CD4-positive, alpha-beta T cell treated with Interleukin-4 for 1 hour (primary cell): Measurements from ENCODE around the gene ADGRL1.
"Not testable (repeated sequence)": the region's sequence is repeated elsewhere in the genome, so short reads cannot be mapped to it uniquely, and the experiment has no call there.

Experiments
- DNase-seq, 2 donors: peaks; one replicate each; pipeline ENCODE4 v3.0.0-alpha.2; 2020 to 2022

Gene ADGRL1

DNA sequence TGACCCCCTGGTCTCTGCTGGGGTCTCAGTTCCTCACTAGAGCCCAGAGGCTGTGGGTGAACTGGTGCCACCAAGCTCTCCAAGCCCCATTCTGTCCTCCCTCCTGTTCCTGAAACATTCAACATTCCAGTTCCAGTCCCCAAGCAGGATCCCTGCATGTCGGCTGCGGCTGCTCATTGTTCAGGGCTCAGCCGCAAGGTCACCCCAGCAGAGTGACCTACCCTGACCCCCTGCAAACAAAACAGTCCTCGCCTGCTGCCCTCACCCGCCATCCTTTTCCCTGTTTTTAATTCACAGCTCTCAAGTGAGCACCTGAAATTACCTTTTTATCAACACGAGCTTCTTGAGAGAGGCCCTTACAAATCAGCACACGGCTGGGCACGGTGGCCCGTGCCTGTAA is 19.3 kb downstream of the ADGRL1 start:
- not testable (repeated sequence) for DNase-seq

- DNase-seq = not testable (repeated sequence)
These were observed 20.3 kb downstream of the ADGRL1 start for GRCh38 chr19:14185691-14186090.

- no peak for DNase-seq
These were observed 20.8 kb downstream of the ADGRL1 start for GRCh38 chr19:14185158-14185557.

DNA sequence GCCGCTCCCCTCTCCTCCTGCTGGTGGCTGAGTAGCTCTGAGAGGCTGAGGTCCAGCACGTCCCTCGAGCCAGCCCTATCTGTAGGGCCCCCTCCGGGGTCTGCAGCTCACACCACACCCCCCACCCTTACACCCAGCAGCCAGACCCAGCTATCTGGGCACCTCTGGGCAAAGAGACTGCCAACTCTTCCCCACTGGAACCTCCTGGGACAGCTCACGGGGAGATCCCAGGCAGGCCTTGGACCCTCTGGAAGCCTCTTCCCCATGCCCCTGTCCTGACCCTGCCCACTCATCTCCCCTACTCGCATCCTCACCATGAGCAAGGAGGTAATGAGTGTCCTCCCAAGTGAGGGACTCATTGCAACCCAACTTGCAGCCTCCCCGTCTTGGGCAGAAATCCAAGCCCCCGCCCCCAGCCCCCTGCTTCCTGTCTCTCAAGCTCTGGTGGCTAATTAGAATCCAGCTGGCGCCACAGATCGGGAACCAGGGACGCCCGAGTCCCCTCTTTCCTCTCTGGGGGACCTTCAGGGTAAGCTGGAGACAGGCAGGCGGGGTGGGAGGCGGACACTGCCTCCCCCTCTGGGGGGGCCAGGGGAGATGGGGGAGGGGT is 22.1 kb downstream of the ADGRL1 start:
- DNase-seq = no peak

DNA sequence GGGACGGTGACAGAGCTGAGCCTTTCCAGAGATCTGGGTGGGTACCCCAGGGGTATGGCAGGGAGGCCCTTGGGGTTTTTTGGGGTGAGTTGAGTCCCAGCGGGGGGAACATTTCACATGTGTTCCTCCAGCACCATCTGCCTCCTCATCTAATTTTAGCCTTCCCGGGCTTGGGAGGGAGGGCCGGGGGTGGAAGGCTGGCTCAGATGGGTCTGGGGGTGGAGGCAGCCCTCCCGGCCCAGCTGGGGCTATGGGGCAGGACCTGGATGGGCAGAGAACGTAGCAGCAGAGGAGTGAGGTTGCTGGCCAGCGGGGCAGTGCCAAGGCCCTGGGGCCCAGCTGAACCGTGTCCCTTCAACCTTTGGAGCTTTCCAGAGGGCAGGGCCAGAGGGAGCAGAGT is 23.5 kb downstream of the ADGRL1 start:
- DNase-seq = no peak

GRCh38 chr19:14181906-14182305 is 24.1 kb downstream of the ADGRL1 start:
- no peak for DNase-seq

- DNase-seq = not testable (repeated sequence)
These were observed 24.8 kb downstream of the ADGRL1 start for GRCh38 chr19:14181199-14181598.

DNA sequence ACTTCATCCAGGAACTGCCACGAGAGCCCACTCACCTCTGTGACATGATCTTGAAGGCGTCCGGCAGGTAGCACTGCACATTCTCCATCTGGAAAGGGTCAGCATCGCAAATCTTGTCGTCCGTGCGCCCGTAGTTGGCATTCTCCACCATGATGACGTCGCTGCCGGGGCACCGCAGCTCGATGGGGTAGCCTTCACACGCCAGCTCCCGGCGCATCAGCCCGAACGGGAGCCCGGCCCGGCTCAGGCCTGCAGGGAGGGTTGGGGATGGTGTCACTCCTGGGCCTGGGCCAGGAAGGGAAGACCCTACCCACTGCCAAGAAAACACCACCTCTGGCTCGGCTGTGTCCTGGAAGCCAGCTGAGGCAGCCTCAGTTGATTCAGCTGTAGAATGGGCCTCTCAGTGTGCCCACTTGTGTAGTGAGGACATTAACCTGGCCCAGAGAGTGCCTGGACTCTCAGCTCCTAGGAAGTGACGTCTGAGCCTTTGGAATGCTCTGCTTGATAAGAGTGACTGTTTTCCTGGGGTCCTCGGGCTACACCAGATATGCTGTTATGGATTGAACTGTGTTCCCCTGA is 28.4 kb downstream of the ADGRL1 start:
- no peak for DNase-seq

GRCh38 chr19:14175351-14175792 is 30.6 kb downstream of the ADGRL1 start:
- DNase-seq = no peak

- no peak for DNase-seq
These were observed 31.1 kb downstream of the ADGRL1 start for GRCh38 chr19:14174883-14175282.

DNA sequence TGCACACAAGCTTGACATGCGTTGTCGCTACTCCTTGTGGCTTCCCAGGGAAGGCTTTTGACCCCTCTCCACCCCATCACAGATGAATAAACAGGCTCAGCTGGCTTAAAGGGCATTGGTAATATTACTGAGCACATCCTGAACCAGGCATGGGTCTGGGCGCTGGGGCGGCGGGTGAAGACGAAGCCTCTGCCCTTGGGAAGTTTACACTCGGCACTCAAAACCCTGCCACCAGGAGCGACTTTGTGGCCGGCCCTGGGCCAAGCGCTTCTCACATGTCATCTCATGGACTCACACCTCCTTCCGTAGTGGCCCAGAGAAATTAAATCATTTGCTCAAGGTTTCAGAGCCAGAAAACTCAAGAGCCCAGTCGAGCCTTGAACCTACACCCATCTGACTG is 37.0 kb downstream of the ADGRL1 start:
- no peak for DNase-seq

DNA sequence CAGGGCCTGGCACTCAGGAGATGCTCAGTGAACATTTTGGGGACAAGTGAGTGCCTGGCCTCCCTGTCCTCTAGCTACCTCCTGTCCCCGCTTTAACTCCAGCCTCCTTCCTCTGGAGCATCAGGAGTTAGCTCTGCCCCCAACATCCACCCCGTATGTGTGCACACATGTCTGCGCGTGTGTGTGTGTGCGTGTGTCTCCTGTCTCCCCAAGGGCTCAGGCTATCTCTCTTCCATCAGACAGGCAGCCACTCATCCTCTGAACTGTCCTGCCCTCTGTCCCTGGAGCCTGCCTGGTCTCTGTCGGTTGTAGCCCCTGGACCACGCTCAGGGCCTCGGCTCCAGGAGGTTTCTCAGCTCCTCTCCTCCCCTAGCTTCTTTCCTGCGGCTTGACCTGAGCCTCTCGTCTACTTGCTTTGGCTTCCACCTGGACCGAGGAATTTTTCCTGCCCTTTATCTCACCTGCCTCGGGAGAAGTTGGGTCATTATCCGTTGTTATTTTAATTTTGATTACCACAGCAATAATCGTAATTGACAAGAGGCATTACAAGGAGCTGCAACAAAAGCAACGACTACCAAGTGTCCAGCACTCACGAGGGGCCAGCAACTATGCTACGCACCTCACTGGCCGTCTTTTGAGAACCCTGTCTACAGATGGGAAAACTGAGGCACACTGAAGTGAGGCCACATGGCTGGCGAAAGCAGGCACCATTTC is 37.6 kb downstream of the ADGRL1 start:
- DNase-seq = no peak

GRCh38 chr19:14167576-14168138 is 38.3 kb downstream of the ADGRL1 start:
- peak; percentile 35 to 43 for DNase-seq

GRCh38 chr19:14166999-14167575 is 38.9 kb downstream of the ADGRL1 start:
- DNase-seq = peak in 1 of 2 donors; percentile 35

- DNase-seq = peak; percentile 30 to 46
These were observed 39.8 kb downstream of the ADGRL1 start for GRCh38 chr19:14165990-14166830.

- DNase-seq = no peak
These were observed 41.1 kb downstream of the ADGRL1 start for GRCh38 chr19:14164724-14165493.

- DNase-seq = no peak
These were observed 41.9 kb downstream of the ADGRL1 start for GRCh38 chr19:14164082-14164481.

GRCh38 chr19:14162871-14163297 is 43.1 kb downstream of the ADGRL1 start:
- no peak for DNase-seq

DNA sequence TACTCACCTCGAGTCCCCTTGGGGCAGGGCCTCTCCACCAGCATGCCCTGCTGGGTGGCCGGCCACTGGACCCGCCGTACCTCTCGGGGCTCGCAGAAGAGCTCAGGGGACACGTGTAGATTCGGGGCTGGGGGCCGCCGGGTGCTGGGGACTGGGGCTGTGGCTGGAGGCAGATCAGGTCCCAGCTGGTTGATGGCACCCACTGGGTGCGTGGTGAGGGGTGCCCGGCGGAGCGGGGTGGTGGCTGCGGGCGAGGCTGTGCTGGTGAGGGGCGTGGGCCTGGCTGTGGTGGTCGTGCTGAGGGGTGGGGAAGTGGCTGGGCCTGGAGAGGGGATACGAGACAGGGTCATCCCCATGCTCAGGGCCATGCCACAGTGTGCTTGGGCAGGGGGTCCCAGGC is 44.7 kb downstream of the ADGRL1 start:
- no peak for DNase-seq

DNA sequence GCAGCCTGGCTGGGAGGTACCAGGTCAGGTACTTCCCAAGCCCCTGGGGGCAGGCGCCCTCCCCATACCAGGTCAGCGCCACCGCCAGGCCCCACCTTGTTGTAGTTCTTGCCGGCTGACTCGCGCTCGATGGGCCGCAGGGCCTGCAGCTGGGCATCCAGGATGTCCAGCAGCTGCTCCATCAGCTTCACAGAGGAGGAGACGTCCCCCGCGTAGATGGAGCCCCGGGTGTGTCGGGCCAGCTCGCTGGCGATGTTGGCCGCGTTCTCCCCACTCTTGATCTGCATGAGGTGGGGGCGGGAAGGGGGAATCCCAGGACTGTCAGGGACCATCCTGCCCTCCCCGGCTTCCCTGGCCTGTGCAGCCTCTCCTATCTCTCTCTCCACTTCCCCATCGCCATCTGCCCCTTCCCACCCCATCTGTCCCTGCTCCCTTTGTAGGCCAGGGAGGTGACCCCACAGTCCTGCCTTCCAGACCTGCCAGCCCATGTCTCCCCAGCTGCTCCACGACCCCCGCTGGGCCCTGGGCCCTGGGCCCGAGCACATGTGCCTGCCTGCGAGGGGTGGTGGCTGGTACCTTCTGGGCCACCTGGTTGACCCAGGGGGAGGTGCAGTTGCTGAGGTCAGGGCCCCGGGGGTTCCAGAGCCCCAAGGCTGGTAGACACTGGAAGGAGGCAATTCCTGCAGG is 45.8 kb downstream of the ADGRL1 start:
- no peak for DNase-seq

- DNase-seq = no peak
These were observed 46.9 kb downstream of the ADGRL1 start for GRCh38 chr19:14159059-14159458.
